Retina (tissue), 1 donor: ENCODE measurements around the gene POLG.
"Not testable (repeated sequence)": the region's sequence is repeated elsewhere in the genome, so short reads cannot be mapped to it uniquely, and the experiment has no call there.

Experiments
- DNase-seq: peaks from one replicate; pipeline ENCODE4 v3.0.0-alpha.2; 2016

POLG gene

DNA sequence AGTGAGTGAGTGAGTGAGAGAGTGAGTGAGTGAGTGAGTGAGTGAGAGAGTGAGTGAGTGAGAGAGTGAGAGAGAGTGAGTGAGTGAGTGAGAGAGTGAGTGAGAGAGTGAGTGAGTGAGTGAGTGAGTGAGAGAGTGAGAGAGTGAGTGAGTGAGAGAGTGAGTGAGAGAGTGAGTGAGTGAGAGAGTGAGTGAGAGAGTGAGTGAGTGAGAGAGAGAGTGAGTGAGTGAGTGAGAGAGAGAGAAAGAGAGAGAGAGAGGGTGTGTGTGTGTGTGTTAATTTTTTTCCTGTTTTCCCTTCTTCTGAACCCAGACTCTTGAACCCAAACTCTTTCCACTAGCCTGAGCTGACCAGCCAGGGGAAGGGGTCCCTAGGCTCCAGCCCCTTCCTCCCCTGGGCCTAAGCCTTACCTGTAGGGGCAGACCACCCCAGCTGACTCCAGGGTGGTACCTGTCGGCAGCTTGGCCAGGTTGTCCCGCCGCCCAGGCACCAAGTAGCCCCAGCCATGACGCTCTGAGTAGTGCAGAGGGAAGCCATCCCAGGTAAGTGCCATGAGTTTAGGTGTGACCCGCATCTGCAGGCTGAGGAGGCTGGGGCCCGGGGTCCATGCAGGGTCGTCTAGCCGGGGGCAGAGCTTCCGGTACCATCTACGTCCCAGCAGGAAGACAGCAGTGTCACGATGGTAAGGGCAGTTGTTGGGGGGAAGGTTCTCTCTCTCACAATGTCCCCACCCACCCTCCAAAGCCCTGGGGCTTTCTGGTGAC, 9.4 kb downstream of the POLG start:
- no peak for DNase-seq

DNA sequence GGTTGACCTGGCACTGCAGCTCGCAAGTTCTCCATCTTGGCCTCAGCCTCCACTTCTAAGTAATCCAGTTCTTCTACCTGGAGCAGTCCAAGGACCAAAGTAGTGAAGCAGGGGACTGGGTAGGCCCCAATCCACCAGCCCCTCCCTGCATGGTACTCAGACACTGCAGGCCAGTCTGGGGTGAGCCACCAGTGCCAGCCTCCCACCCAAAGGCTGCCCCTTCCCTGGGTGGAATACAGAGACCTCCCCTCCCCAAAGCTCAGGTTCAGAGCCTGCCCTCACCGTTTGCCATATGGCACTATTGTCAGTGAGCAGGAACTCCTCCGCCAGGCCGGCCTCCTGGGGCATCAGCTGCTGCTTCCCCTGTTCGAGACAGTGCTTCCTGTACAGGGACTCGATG, 10.8 kb downstream of the POLG start:
- no peak for DNase-seq

DNA sequence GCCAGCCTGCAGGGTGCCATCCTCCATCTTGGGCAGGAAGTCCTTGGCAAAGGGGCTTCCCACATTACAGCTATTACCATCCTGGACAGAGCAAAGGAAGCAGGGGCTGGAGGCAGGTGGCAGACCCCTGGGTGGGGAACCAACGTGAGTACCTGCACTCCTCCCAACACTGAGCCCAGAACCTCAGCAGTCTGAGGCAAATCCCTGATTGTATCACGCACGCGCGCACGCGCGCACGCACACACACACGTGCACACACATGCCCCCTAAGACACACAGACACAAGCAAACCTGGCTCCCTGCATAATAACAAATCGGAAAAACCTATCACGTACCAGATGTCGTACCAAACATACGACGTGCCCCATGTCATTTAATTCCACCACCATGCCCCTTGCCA, 11.8 kb downstream of the POLG start:
- DNase-seq = no peak

DNA sequence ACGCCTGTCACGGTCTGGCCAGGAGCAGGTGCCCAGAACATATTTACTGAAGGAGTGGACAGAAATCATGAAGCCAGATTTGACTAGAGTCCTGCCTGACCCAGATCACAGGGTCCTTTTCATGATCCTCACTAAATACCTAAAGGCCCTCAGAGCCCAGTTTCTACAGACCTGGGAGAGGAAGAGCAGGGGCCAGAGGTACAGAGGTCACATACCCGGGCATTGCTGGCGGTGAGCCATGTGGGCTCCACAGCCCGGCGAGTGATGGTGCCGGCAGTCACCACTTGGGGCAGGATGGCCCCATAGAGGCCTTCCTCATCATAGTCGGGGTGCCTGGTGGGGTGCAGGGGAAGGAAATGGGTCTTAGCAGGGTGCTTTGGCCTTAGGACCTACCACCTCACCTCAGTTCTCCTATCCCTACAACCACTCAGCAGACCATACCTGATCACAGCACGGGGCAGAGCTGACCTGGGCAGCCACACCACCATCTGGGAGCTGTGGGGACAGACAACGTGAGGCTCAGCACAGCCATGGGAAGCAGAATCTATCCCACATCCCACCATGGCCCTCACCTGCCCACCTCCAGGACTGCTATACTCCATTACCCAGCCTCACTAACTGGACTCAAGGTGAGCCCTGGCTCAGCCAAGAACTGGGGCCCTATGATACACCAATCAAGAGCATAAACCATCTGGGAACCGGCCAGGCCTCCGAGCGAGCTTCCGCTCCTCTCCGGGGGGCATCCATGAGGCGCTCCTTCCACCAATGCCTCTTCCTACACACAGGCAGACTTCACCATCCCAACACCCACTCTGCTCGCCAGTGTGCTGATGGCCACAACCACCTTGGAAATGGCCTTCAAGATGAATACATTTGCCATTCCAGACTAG, 12.9 kb downstream of the POLG start:
- DNase-seq = no peak

DNA sequence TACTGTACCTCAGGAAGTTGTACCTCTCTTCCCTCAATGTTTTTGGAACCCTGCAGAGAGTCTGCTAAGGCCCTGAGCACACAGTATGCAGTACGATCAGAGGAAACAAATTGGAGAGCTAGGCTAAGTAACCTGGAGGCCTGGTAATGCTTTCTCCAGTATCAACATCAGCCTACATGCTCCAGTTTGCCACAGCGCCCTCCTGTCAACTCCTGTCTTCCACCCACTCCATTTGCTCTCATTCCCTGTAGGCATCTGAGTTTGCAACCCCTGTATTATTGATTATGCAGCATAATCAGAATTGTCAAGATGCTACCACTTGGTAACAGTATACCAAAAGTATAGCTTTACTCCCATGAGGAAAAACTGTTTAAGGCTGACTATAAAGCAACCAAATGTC, 14.4 kb downstream of the POLG start:
- no peak for DNase-seq

DNA sequence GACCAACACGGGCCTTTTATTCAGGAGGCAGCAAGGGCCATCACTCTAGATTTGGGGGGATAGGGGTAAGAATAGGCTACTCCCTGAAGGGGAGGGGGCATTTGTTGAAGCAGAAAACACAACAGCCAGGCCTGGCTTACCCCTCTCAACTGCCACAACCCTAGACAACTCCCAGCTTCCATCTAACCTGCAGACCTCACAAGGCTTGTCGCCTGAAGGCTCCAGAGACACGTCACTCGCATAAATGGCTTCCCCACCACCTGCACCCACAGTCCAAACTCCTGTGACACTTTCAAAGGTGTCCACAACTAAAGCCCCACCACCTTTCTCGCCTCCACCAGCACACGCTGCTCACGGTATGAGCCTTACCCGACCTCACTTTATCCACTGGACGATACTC, 14.9 kb downstream of the POLG start:
- no peak for DNase-seq

DNA sequence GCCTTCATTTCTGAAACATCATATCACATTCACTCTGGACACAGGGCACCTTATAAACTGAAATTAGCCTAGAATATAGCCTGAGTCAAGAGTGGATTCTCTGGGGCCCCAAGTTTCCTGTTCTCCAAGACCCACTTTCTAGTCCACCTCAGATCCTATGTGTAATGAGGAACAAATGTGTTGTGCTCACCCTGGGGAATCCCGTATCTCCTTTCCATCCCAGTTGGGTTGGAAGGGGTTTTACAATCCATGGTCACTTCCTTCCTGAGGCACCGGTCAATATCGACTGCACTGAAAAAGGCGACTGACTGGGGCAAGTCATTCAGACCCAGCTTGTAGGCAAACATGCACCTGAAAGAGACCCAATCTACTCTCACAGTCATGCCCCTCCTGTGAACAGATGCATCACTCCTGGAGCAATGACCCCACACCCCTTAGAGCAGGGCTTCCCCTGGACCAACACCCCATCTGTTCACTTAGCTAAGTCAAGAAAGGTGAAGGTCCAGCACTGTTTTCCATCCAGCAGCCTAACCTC, 17.4 kb downstream of the POLG start:
- no peak for DNase-seq

DNA sequence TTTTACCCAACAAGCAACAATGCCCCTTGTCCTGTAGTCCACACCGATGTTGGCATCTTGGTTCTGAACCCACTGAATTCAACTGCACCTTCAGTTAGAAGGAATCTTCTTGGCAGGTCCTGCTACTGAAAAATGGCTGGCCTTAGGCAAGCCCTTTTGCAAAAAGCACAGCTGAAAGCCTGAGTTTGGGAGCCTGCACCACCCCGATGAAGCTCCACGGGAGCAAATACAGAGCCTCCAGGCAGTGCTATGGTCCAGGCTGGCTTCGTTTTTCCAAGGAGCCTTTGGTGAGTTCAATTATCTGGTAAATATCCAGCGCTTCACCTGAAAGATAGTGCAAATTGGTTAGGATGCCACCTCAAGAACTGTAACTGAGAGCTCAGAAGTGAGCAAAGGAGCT, 18.1 kb downstream of the POLG start:
- DNase-seq = no peak

DNA sequence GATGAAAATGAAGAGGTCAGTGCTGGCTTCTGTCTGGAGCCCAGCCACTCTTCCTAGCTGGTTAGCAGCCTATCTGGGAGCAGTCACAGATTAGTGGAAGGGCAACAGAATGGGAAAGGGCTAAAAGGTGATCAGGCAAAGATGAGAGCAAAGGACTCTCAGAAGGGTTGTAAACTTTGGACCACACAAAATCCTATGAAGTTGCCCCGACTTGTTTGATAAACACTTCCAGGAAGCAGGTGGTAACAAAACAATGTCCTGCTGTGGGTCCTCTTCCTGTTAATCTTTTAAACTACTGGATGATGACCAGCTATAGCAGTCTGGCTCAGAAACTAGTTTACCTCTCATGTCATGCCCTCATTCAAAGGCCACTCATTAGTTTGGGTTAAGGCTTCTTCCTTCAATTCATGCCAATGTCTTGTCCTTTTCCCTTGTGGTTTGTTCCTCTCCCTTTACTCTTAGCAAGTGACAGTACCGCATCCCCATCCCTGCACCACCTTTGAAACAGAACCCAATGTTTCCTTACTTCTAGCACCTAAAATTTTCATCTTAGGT, 19.2 kb downstream of the POLG start:
- DNase-seq = no peak

DNA sequence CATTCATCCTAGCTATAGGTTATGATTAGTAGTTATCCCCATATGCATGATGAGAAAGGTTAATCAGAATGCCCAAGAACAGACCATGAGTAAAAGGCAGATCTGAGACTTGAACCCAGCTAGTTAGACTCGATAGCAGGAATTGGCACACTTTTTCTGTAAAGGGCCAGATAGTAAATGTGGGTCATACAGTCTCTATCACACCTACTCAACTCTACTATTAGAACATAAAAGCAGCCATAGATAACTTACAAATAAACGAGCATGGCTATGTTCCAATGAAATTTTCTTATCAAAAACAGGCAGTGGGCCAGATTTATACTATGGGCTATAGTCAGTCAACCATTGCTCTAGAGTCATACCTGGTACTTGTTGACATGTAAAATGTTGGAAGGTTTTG, 24.6 kb downstream of the POLG start:
- no peak for DNase-seq

DNA sequence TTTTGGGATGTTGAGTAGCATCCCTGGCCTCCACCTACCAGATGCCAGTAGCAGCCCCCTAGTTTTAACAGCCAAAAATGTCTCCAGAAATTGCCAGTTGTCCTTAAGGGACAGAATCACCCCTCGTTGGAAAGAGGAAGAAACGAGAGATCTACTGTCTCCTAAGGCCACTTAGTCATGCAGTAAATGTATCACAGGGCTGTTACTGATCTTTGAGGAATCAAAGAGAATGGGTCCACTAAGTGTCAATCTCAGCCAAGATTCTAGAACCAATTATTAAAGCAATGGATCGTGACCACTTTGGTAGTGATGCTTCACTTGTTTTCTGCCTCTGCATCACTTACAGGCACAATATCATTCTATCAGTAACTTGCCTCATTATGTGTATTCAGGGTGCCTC, 26.4 kb downstream of the POLG start:
- DNase-seq = no peak

DNA sequence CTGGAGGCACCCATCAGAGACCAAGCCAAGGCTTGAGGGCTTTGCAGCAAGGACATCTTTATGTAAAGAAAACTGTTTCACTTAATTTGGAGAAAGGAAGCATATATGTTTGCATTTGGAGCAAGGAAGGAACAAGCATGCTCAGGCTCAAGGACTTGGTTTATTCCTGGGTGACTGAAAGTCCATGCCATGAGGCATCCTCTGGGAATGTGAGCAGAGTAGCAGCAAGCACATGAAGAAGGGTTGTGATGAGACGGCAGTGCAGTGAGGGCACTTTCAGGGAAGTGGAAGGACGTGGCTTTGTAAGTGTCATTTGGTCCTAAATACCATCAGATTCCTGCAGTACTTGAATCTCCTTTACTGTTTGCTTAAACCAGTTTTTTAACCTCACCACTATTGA, 26.8 kb downstream of the POLG start:
- no peak for DNase-seq

DNA sequence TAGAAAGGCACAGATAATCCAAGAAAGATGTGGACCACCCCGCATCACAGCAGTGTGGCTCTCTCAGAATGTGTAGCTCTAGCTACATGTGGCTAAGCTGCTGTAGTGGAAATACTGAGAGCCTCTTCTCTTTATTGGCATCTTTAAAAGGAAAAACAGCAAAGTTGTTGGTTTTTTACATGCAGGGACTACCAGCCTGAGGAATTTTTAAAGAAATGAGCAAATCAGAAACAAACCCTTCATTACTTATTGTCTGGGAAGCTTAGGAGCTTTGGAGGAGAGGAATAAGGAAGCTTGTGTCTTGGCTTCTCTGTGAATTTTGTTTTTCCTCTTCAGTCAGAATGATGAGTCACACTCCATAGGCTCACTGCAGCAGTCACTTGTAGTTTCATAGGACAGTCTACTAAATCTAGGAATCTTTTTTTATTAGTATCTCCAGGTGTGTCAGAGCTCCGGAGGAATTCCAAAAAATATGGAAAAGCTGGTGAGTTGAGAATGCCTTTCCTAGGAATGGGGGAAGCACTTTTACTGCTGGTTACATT, 27.5 kb downstream of the POLG start:
- DNase-seq = no peak

DNA sequence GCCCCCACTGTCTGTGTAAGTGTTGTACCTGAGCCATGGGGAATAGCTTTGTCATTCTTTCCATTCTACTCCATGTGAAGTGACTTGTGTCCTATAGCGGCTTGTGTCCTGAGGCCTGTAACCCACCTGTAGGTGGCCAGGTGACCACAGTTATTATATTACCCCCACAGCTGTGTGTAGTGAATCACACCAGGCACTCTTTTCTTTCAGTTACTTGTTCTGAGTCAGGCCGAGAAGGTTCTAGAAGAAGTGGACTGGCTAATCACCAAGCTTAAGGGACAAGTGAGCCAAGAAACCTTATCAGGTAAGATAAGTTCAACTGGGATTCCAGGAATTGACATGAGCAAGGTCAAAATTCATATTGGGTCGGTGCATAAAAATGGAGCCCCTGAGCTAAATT, 29.2 kb downstream of the POLG start:
- DNase-seq = no peak

DNA sequence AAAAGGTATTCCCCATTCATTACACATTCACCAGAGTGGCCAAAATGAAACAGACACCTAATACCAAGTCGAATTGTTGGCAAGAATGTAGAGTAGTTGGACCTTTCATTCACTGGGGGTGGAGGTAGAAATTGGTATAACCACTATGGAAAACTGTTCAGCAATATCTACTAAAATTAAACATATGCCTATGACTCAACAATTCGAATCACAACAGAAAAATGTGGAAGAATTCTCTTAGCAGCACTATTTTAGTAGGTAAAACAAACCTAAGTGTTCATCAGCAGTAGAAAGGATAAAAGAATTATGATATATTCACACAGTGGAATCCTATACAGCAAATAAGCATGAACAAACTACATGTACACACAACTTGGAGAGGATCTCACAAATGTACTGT, 30.6 kb downstream of the POLG start:
- DNase-seq = no peak

DNA sequence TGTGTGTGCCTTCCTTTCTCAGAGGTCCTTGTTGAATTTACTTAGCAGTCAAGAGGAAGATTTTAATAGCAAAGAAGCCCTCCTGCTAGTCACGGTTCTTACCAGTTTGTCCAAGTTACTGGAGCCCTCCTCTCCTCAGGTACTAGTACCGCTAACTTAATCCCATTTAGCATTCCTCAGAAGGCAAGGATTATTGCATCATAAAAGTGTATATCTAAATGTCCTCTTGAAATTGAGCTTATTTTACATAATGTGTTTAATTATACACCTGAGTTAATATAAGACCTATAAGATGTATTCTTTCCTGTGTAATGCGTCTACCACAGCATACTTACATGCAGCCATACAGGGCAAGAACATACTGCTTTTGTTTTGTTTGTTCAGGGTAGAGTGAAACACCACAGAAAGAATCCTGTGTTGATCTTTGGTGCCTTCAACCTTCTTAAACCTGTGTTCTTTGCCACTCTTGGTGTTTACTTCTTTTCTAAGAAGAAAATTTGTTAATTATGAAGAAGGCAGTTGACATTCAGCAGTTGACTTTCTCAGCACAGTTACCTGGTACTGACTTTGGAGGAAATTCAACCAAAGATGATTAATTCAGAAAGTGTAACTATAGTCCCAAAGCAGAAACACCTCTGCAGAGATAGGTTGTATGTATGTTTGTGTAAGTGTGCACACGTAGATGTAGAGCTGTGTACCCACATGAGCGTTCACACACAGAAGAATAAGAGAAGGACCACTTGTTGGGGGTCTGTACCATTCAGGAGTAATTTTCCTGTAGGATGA, 33.1 kb downstream of the POLG start:
- no peak for DNase-seq

DNA sequence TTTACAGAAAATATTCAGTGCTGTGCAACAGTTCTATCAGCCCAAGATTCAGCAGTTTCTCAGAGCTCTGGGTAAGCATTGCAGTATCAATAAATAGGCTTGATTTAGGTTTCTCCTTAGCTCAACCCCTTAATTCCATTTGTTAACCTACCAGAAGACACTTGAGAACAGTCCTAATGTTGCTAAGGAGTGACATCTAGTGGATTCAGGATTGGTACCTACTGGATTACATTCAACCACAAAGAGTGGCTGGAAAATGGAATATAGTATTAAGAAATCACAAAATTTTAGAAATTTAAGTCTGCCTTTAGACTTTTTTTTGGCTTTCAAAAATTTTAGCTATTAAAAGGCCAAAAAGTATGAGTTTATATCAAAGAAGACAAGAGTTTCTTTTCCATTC, 34.7 kb downstream of the POLG start:
- no peak for DNase-seq

DNA sequence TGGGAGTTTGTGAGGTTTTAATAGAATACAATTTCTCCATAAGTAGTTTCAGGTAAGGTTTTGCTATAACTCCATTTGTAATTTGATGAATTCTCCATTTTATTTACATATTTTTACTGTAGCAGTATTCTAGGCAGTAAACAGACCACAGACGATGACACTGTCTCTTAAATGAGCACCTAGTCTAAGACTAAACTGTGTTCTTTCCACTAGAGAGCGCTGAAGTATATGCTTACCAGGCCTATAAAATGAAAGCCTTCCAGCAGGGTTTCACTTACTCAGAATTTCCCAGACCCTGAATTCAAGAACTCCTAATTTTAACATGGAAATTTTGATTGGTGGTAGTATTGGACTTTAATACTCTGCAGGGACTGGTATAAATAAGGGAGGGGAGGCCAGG, 41.6 kb downstream of the POLG start:
- no peak for DNase-seq

DNA sequence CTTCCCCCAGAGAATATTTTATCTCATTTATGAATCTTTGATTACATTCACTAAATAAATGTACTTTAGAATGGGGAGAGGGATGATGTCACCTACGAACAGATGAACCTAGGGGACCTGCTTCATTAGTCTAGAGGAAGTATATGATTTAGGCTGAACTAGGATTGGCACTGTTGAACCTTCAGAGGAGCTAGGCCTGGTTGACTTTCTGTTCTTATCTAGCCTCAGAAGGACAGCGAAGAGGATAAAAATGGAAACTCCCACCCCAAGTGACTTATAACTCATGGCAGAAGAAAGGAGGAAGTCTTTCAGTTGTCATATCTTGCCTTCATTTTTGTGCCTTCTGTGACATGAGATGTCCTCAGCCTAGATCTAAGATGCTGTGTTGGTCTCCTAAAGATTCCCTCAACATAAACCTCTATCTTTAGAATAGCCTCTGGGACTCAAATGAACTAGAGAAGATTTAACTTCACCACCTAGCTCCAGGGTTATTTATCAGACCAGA, 42.6 kb downstream of the POLG start:
- DNase-seq = no peak

DNA sequence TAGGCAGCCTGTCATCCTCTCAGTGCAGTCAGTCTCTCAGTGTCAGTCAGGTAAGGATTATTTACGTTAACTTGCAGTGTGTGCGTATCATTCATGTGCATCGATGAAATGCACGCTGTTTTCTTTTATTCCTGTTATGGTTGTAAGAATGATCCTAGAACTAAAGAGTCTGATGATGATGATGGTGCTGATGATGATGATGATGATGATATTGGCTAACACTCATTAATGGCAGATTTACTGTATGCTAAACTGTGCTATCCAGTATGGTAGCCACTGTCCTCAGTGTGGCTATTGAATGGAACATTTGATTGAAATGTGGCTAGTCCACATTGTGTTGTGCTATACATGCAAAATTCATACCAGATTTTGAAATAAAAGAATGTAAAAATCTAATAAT, 51.4 kb downstream of the POLG start:
- no peak for DNase-seq

DNA sequence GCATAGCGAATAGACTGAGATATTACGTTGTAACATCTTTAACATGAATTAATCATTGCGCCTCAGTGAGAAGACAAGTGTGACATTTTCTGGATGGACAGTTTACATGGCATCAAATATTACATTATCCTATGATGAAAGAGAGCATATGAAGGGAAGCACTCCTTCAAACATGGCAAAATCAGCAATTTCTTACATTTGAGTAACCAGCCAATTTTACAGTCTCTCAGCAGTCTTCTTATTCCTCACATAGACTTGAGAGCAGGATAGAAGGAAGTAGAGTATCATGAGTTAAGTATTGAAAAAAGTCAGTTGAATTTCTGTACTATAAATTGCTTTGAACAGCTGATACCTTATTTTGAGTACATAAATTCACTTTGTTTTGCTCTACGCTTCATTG, 52.0 kb downstream of the POLG start:
- DNase-seq = no peak

DNA sequence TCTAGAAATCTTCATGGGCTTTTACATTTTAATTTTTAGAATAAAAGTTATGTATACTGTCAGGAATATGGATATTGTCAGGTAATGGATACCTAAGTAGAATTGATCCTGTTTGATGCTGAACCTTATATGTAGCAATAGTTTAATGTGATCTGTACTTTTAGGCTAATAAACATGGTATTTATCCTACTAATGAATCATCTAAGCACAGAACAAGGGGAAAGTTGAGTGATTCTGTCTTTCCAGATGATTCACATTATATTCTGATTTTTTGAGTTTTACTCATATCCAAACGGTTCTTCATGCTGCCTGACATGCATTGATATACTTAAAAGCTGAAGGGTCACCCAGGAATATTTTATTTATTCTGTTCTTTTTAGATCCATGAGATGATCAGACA, 56.3 kb downstream of the POLG start:
- no peak for DNase-seq

DNA sequence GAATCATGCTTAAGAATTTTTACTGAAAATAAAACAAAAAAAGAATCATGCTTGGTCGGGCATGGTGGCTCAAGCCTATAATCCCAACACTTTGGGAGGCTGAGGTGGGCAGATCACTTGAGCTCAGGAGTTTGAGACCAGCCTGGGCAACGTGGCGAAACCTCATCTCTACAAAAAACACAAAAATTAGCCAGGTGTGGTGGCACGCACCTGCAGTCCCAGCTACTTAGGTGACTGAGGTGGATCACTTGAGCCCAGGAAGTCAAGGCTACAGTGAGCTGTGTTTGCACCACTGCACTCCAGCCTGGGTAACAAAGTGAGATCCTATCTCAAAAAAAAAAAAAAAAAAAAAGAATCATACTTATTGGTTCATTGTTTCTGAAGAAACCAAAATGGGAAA, 57.3 kb downstream of the POLG start:
- not testable (repeated sequence) for DNase-seq
